Fibroblast of pulmonary artery (primary cell): Measurements from ENCODE around the gene CFAP57.

Experiments
- DNase-seq: peaks from one replicate; pipeline ENCODE4 v3.0.0-alpha.2; 2010; ENCODE audit warnings: low read depth
- H3K4me3 ChIP-seq: replicated peaks from 2 replicates; pipeline ENCODE4 v1.5.1; 2011; ENCODE audit warnings: low read depth, mild to moderate bottlenecking, control low read depth, low read length, moderate library complexity
- CTCF ChIP-seq: IDR thresholded peaks from 2 replicates; pipeline ENCODE4 v1.5.1; 2011; ENCODE audit warnings: mild to moderate bottlenecking, control low read depth, low read length, inconsistent platforms; ENCODE audit errors: missing control alignments

Gene CFAP57

GRCh38 chr1:43232482-43232881, 60.4 kb downstream of the CFAP57 start:
- no peak for TF ChIP-seq CTCF
- DNase-seq = no peak
- no peak overlapping the region for H3K4me3 ChIP-seq

GRCh38 chr1:43233631-43234030, 61.5 kb downstream of the CFAP57 start:
- DNase-seq = no peak
- no peak overlapping the region for H3K4me3 ChIP-seq
- no peak for TF ChIP-seq CTCF

GRCh38 chr1:43234267-43234666, 62.1 kb downstream of the CFAP57 start:
- TF ChIP-seq CTCF = no peak
- DNase-seq = no peak
- no peak overlapping the region for H3K4me3 ChIP-seq

- no peak overlapping the region for H3K4me3 ChIP-seq
- TF ChIP-seq CTCF = no peak
- DNase-seq = no peak
Measured at GRCh38 chr1:43235040-43235439, 62.9 kb downstream of the CFAP57 start.

- TF ChIP-seq CTCF = no peak
- H3K4me3 ChIP-seq = no peak overlapping the region
- no peak for DNase-seq
Measured at GRCh38 chr1:43235451-43236121, 63.5 kb downstream of the CFAP57 start.

GRCh38 chr1:43237121-43237520, 65.0 kb downstream of the CFAP57 start:
- H3K4me3 ChIP-seq = no peak overlapping the region
- DNase-seq = no peak
- TF ChIP-seq CTCF = no peak

GRCh38 chr1:43238085-43238484, 66.0 kb downstream of the CFAP57 start:
- TF ChIP-seq CTCF = peak; percentile 90
- DNase-seq = peak; percentile 80

More at GRCh38 chr1:43238085-43238484, 66.0 kb downstream of the CFAP57 start:
- no peak overlapping the region for H3K4me3 ChIP-seq
